ENCODE data around the gene PNPLA1. TPM values are rescaled to one million over a fixed set of nuclear protein-coding genes. Genes with fewer than 3 reads are reported as not detected.
A peak's percentile ranks its signal among the peaks of the same experiment; 100 is the strongest.

The PNPLA1 gene
- polyA plus RNA-seq (0.14 to 0.32 TPM (median 0.20 TPM) in 3 replicates), polyA minus RNA-seq (0.35 to 1.5 TPM (median 0.43 TPM) in 3 replicates)
- polyA plus RNA-seq (2011; ENCODE audit: low read depth), result 4.5 TPM
- polyA plus RNA-seq (2011; cell fraction: cytosol; rRNA removed), result 0.12 and 0.29 TPM in 2 replicates
- 0.56 TPM in 2 replicates for polyA plus RNA-seq (2011; cell fraction: nucleus; rRNA removed)
- 0.10 and 10.0 TPM in 2 replicates for polyA plus RNA-seq (2012; ENCODE audit: low replicate concordance)
- not detected for polyA minus RNA-seq (2011; cell fraction: cytosol; rRNA and poly(A)+ RNA removed)
- 0.31 and 0.32 TPM in 2 replicates for polyA minus RNA-seq (2011; cell fraction: nucleus; rRNA and poly(A)+ RNA removed)

- Histone ChIP-seq H3K4me2 (ENCODE audit: control insufficient read depth, extremely low read depth, insufficient read depth, low read depth, low read length) (peak within 1 kb of the TSS; percentile 72), H3K27ac (ENCODE audit: control insufficient read depth, insufficient read depth, low read length) (no peak within 1 kb of the TSS), H4K20me1 (ENCODE audit: control insufficient read depth, extremely low read depth, insufficient read depth, low read length) (no peaks in the 10 kb centered on the region), H3K79me2 (ENCODE audit: control insufficient read depth, insufficient read depth, low read length) (no peaks in the 10 kb centered on the region), H2AFZ (ENCODE audit: control insufficient read depth, low read length) (peak within 1 kb of the TSS; percentile 74), H3K9me1 (ENCODE audit: control insufficient read depth, extremely low read depth, insufficient read depth, low read length) (peaks cover 3% of the 10 kb centered on the region), H3K4me3 (ENCODE audit: control insufficient read depth in 2 of 3, extremely low read depth in 1 of 3, insufficient read depth in 2 of 3, low read depth in 1 of 3, low read length in 3 of 3) (peak within 1 kb of the TSS; percentile 1 to 32 (median 17)), H3K4me1 (ENCODE audit: control insufficient read depth, extremely low read depth, insufficient read depth, low read length) (peaks cover 38% of the 10 kb centered on the region), H3K36me3 (ENCODE audit: control insufficient read depth in 2 of 2, extremely low read depth in 1 of 2, insufficient read depth in 2 of 2, low read length in 2 of 2) (no peaks in the 10 kb centered on the region), H3K9me3 (ENCODE audit: control insufficient read depth, low read depth, low read length) (peaks cover 2% of the 10 kb centered on the region), H3K27me3 (ENCODE audit: control insufficient read depth, extremely low read depth, insufficient read depth, low read length) (peaks cover 13% of the 10 kb centered on the region), H3K9ac (ENCODE audit: control insufficient read depth, extremely low read depth, insufficient read depth, low read length) (peak within 1 kb of the TSS; percentile 23)
- FAIRE-seq (no peak), DNase-seq (ENCODE audit: low read depth, low spot score) (no peak)
- dilution Hi-C loops (cut with MboI; ENCODE audit: extremely low pct_ligation_motif_present, low sequenced_read_pairs), result no loop called here
- TF ChIP-seq CTCF (optimal IDR thresholded peaks at IDR 0.05 in 1 of 3, IDR thresholded peaks at IDR 0.05 in 1 of 3, conservative IDR thresholded peaks at IDR 0.05 in 1 of 3; ENCODE audit: extremely low read depth in 1 of 3, insufficient read depth in 2 of 3, low read length in 3 of 3) (no peak), EZH2 (IDR thresholded peaks at IDR 0.05; ENCODE audit: low read length) (no peak)
These were observed at the start of gene PNPLA1 for GRCh38 chr6:36269834-36270705. PNPLA1 (plus strand) TSS chr6:36270060; CDS start chr6:36270460, 400 bp downstream.

- no peaks in the 10 kb centered on the region for H3K79me2 ChIP-seq (ENCODE audit: control insufficient read depth, insufficient read depth, low read length)
- no peak overlapping the region for H3K27ac ChIP-seq (ENCODE audit: control insufficient read depth, insufficient read depth, low read length)
- no peak overlapping the region for H2AFZ ChIP-seq (ENCODE audit: control insufficient read depth, low read length)
- no peaks in the 10 kb centered on the region for H3K9me3 ChIP-seq (ENCODE audit: control insufficient read depth, low read depth, low read length)
- FAIRE-seq (no peak), DNase-seq (ENCODE audit: low read depth, low spot score) (no peak)
- H3K36me3 ChIP-seq (ENCODE audit: control insufficient read depth in 2 of 2, extremely low read depth in 1 of 2, insufficient read depth in 2 of 2, low read length in 2 of 2), result peaks cover 8 to 21% of the 10 kb centered on the region in 2 experiments
- no peaks in the 10 kb centered on the region for H3K27me3 ChIP-seq (ENCODE audit: control insufficient read depth, extremely low read depth, insufficient read depth, low read length)
- H3K4me3 ChIP-seq (ENCODE audit: control insufficient read depth in 2 of 3, extremely low read depth in 1 of 3, insufficient read depth in 2 of 3, low read depth in 1 of 3, low read length in 3 of 3), result no peak overlapping the region
- H4K20me1 ChIP-seq (ENCODE audit: control insufficient read depth, extremely low read depth, insufficient read depth, low read length), result no peaks in the 10 kb centered on the region
- peaks cover 3% of the 10 kb centered on the region for H3K4me1 ChIP-seq (ENCODE audit: control insufficient read depth, extremely low read depth, insufficient read depth, low read length)
- H3K4me2 ChIP-seq (ENCODE audit: control insufficient read depth, extremely low read depth, insufficient read depth, low read depth, low read length), result no peak overlapping the region
- H3K9me1 ChIP-seq (ENCODE audit: control insufficient read depth, extremely low read depth, insufficient read depth, low read length), result peaks cover 2% of the 10 kb centered on the region
- H3K9ac ChIP-seq (ENCODE audit: control insufficient read depth, extremely low read depth, insufficient read depth, low read length), result no peak overlapping the region
- TF ChIP-seq CTCF (optimal IDR thresholded peaks at IDR 0.05 in 1 of 3, IDR thresholded peaks at IDR 0.05 in 1 of 3, conservative IDR thresholded peaks at IDR 0.05 in 1 of 3; ENCODE audit: extremely low read depth in 1 of 3, insufficient read depth in 2 of 3, low read length in 3 of 3) (no peak), EZH2 (IDR thresholded peaks at IDR 0.05; ENCODE audit: low read length) (no peak)
- dilution Hi-C loops (cut with MboI; ENCODE audit: extremely low pct_ligation_motif_present, low sequenced_read_pairs), result no loop called here
These were observed 49.6 kb upstream of the PNPLA1 start for GRCh38 chr6:36220226-36220625.

Measured in keratinocyte (primary cell).